ENCODE measurements around the gene PLAAT2.

Gene PLAAT2

DNA sequence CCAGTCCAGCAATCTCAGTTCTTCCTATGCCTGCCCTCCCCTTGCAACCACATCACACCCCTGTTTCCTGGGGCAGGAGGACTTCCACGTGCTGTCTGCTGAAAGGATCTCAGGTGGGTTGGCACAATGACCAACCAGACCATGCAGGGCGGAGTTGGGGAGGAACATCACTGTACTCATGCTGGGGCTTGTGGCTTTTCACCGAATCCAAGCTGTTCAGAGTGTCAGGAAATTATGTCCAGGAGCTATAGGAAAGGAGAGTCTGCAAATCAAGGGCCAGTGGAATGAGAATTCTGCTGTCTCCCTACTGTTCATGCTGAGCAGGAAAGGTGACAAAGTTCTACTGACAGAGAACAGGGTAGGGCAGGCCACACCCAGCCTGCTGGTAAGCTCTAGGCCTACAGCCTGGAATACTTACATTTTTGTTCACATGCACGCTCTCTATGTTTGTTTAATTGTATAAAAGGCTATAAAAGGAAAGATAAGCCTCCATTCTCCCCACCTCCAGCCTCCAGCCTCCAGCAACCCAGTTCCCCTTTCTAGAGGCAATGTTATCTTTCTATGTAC is 1.7 kb upstream of the PLAAT2 start:
- no peak for DNase-seq (ENCODE audit: low read depth)
- no peak overlapping the region for H3K4me3 ChIP-seq (ENCODE audit: control insufficient read depth, low read depth, low read length)
- TF ChIP-seq, protein P1, sequence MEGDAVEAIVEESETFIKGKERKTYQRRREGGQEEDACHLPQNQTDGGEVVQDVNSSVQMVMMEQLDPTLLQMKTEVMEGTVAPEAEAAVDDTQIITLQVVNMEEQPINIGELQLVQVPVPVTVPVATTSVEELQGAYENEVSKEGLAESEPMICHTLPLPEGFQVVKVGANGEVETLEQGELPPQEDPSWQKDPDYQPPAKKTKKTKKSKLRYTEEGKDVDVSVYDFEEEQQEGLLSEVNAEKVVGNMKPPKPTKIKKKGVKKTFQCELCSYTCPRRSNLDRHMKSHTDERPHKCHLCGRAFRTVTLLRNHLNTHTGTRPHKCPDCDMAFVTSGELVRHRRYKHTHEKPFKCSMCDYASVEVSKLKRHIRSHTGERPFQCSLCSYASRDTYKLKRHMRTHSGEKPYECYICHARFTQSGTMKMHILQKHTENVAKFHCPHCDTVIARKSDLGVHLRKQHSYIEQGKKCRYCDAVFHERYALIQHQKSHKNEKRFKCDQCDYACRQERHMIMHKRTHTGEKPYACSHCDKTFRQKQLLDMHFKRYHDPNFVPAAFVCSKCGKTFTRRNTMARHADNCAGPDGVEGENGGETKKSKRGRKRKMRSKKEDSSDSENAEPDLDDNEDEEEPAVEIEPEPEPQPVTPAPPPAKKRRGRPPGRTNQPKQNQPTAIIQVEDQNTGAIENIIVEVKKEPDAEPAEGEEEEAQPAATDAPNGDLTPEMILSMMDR (IDR thresholded peaks at IDR 0.05; ENCODE audit: control insufficient read depth, insufficient read depth, low read depth, low read length, missing control alignments): no peak

DNA sequence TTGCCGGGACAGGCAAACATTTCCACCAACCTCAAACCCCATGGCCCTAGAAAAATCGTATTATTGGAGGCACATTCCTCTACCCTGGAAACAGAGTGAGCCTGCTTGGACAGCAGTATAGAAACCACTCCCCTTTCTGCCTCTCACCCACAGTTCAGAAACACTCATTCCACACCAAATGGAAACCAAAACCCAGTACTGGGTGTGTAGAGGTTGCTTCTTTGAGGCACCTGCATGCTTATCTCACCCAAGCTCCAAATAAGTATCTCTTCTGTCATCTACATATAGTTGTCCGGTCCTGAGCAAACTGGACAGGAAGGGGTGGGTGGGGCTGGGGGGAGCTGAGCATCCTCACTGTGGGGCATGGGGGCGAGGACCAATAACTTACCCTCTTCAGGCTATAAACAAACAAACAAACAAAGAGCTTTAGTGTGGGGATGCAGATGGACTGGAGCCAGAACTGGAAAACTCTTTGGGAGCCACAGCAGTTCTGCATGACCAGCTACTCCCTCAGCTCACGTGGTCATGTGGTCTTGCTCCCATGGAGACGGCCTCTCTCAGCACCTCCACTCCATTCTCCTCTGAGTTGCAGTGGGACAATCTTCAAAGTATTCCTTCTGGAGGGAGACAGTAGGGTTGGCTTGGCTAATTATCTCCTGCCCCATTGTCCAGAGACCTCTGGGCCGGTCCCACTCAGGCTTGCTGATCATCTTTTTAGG is 1.0 kb upstream of the PLAAT2 start:
- DNase-seq (ENCODE audit: low read depth): no peak
- no peak overlapping the region for H3K4me3 ChIP-seq (ENCODE audit: control insufficient read depth, low read depth, low read length)
- TF ChIP-seq, protein P1 (IDR thresholded peaks at IDR 0.05; ENCODE audit: control insufficient read depth, insufficient read depth, low read depth, low read length, missing control alignments): no peak

DNA sequence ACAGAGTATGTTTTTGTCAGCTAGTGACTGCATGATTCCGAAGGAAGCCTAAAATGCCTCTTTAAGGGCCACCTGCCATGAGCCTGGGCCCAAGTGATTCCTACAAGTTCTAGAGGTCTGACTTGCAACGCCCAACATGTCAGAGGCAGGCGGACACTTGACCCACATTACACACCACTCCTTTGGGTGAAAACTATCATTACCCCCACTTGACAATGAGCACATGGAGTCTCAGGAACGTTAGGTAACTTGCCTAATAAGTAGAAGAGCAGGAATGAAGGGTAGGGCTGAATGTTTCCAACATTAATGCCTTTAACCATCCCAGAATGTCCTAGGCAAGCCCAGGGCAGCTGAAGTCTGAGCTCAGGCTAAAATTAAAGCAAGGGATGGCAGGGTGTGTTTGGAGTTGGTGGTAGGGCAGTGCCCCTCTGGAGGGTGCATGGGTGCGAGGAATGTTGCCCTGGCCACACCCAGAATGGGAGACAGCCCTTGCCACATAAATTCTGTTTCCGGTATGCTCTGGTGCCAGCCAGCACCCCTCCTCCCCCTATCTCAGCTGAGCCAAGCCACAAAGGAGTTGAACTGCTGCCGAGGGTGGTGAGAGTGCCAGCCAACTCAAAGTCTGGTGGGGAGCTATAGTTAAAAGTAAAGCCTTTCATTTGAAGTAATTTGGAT is 2.5 kb downstream of the PLAAT2 start:
- TF ChIP-seq, protein P1 (IDR thresholded peaks at IDR 0.05; ENCODE audit: control insufficient read depth, insufficient read depth, low read depth, low read length, missing control alignments): no peak
- no peak for DNase-seq (ENCODE audit: low read depth)
- H3K4me3 ChIP-seq (ENCODE audit: control insufficient read depth, low read depth, low read length): no peak overlapping the region

DNA sequence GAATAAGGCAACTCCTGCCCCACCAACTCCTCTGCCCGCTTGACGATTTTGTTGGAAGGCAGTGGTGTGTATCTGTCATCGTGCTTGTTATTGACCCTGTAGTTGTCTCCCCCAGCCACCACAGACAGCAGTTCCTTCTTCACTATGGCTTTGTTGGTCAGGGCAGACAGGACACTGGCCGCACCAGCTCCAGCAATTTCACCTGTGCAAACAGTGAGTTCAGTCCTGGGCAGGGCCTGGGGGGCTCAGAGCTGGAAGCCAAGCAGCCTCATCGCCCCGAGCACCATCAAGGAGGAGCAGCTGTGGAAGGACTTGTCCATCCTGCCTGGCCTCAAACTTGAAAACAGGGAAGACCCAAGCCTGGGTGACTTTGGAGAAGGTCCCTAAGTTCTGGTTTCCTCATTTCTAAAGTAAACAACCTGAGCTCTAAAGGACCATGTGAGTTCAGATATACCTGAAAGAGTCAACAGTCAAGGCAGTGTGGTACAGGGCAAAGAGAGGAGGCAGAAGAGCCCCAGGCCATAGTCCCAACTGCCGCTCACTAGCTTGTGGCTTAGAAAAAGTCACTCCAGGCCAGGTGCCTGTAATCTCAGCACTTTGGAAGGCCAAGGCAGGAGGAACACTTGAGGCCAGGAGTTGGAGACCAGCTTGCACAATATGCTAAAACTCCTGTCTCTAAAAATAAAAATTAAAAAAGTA is 4.6 kb downstream of the PLAAT2 start:
- TF ChIP-seq, protein P1 (IDR thresholded peaks at IDR 0.05; ENCODE audit: control insufficient read depth, insufficient read depth, low read depth, low read length, missing control alignments): no peak
- DNase-seq (ENCODE audit: low read depth): no peak
- no peak overlapping the region for H3K4me3 ChIP-seq (ENCODE audit: control insufficient read depth, low read depth, low read length)

DNA sequence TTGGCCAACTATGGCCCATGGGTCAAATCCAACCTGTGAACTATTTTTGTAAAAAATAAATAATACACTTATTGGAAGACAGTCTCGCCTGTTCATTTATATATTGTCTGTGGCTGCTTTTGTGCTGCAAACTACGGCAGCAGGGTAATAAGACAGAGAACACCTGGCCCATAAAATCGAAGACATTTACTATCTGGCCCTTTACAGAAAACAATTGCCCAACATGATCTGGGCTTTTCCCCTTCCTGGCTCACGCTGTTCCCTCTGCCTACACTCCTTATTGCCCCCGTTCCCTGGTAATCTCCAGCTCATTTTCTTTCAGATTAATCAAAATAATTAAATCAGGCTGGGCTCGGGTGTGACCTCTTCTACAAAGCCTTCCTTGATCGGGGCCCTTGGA is 5.6 kb downstream of the PLAAT2 start:
- no peak for DNase-seq (ENCODE audit: low read depth)
- TF ChIP-seq, protein P1 (IDR thresholded peaks at IDR 0.05; ENCODE audit: control insufficient read depth, insufficient read depth, low read depth, low read length, missing control alignments): no peak
- no peak overlapping the region for H3K4me3 ChIP-seq (ENCODE audit: control insufficient read depth, low read depth, low read length)

DNA sequence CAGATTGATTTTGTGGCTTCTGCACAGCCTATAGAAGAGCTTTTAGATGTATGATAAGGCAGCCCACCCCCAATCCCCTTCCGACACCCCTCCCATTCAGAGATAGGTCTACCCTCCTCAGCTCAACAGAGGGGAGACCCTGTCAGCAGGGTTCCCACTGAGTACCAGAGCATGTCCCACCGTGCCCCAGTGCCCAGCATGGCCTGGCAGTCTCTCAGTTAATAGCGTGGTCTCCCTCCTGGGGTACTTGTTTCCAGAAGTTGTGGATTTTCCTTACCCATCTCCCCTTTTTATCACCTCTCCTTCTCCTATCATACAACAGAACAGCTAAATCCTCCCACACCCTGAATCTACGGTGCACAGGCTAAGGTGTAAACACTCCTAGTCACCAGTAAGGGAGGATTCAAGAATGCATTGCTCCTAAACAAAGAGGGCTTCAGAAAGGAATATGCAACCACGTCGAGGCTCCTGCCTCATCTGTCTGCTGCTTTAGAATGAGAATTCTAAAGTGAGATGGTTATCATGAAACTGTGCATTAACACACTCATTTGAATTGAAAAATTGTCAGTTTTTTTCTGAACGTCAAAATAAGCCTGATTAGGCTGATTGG is 6.7 kb downstream of the PLAAT2 start:
- TF ChIP-seq, protein P1 (IDR thresholded peaks at IDR 0.05; ENCODE audit: control insufficient read depth, insufficient read depth, low read depth, low read length, missing control alignments): no peak
- no peak for DNase-seq (ENCODE audit: low read depth)
- no peak overlapping the region for H3K4me3 ChIP-seq (ENCODE audit: control insufficient read depth, low read depth, low read length)
